Endothelial cell of umbilical vein (primary cell): ENCODE data around the gene AP2A2. TPM values are rescaled to one million over a fixed set of nuclear protein-coding genes. Genes with fewer than 3 reads are reported as not detected.

Source experiments
- BruUV-seq: library from RNA; stranded (reverse); fragments of 400-500 nt; replicated peaks from 2 replicates; lab custom pipeline; 2021; lab: Mats Ljungman, UMichigan
- CTCF ChIA-PET: fragments of 300-600, 350-600 bp; sonication (Branson Sonifier 250); formaldehyde crosslinking; loops from one replicate; lab custom pipeline; 2021; ENCODE audit warnings: antibody characterized with exemption, inconsistent platforms; lab: Charles Lee
- POLR2A ChIA-PET: fragments of 300-600, 350-600 bp; sonication (Branson Sonifier 250); formaldehyde crosslinking; loops from one replicate; lab custom pipeline; 2021; ENCODE audit warnings: antibody characterized with exemption, inconsistent platforms; lab: Charles Lee
- DNase-seq: peaks from one replicate; pipeline ENCODE4 v3.0.0-alpha.2; 2011; ENCODE audit warnings: low read depth, low spot score
- FAIRE-seq: peaks from 2 replicates; lab custom pipeline; 2011; peaks lifted over from hg19 to GRCh38; lab: Jason Lieb, UNC
- H2AFZ ChIP-seq: 2 replicates; pipeline ENCODE4 v1.6.0; 2012; ENCODE audit warnings: low read depth, low read length, control low read depth, inconsistent platforms
- H3K27ac ChIP-seq: 2 replicates; pipeline ENCODE4 v1.5.1; 2011; ENCODE audit warnings: low read depth, mild to moderate bottlenecking, control low read depth, low read length, moderate library complexity; ENCODE audit not compliant: insufficient read depth
- H3K27me3 ChIP-seq, 2 experiments: 2 replicates each; pipeline versions ENCODE4 v1.6.0 to v1.6.1; 2011; ENCODE audit warnings: low read length in 2 of 2, mixed read lengths in 1 of 2; ENCODE audit not compliant: control insufficient read depth in 2 of 2, insufficient read depth in 2 of 2
- H3K36me3 ChIP-seq, 2 experiments: 2 replicates in 1 of 2; 3 replicates in 1 of 2; pipeline ENCODE4 v1.5.1; 2011; ENCODE audit warnings: low read length in 2 of 2, mild to moderate bottlenecking in 1 of 2, moderate library complexity in 1 of 2; ENCODE audit not compliant: control insufficient read depth in 2 of 2, insufficient read depth in 2 of 2; ENCODE audit errors: extremely low read depth in 1 of 2
- H3K4me1 ChIP-seq: 3 replicates; pipeline ENCODE4 v1.5.1; 2011; ENCODE audit warnings: mild to moderate bottlenecking, low read length; ENCODE audit not compliant: control insufficient read depth, insufficient read depth; ENCODE audit errors: extremely low read depth
- H3K4me2 ChIP-seq: 2 replicates; pipeline ENCODE4 v1.6.1; 2011; ENCODE audit warnings: low read length, control low read depth, mixed read lengths; ENCODE audit not compliant: insufficient read depth
- H3K4me3 ChIP-seq, 3 experiments: fragments of 200-600 bp in 1 of 3; sonication (generic), shearing (Covaris generic) in 1 of 3; replicated peaks in 1 of 3; 2 replicates each; pipeline ENCODE4 v1.5.1; 2011 to 2016; ENCODE audit warnings: control low read depth in 3 of 3, low read length in 3 of 3, mild to moderate bottlenecking in 2 of 3, inconsistent platforms in 1 of 3, low read depth in 1 of 3, moderate library complexity in 1 of 3; ENCODE audit not compliant: insufficient read depth in 1 of 3
- H3K79me2 ChIP-seq: 2 replicates; pipeline ENCODE4 v1.6.0; 2012; ENCODE audit warnings: low read length, inconsistent platforms; ENCODE audit not compliant: control insufficient read depth, insufficient read depth
- H3K9ac ChIP-seq: replicated peaks from 2 replicates; pipeline ENCODE3; 2011; ENCODE audit warnings: low read length, control low read depth; ENCODE audit not compliant: insufficient read depth; ENCODE audit errors: extremely low read depth
- H3K9me1 ChIP-seq: replicated peaks from 3 replicates; pipeline ENCODE4 v1.6.0; 2011; ENCODE audit warnings: mild to moderate bottlenecking, low read length; ENCODE audit not compliant: control insufficient read depth, insufficient read depth; ENCODE audit errors: extremely low read depth
- H3K9me3 ChIP-seq: replicated peaks from 2 replicates; pipeline ENCODE4 v1.5.1; 2012; ENCODE audit warnings: low read length, inconsistent platforms; ENCODE audit not compliant: control insufficient read depth, insufficient read depth
- H4K20me1 ChIP-seq: replicated peaks from 2 replicates; pipeline ENCODE3; 2011; ENCODE audit warnings: mild to moderate bottlenecking, low read length; ENCODE audit not compliant: control insufficient read depth, insufficient read depth; ENCODE audit errors: extremely low read depth
- EZH2 ChIP-seq: IDR thresholded peaks from 2 replicates; pipeline ENCODE4 v1.6.1; 2012; ENCODE audit warnings: borderline replicate concordance, low read depth, mild to moderate bottlenecking, moderate library complexity, low read length, inconsistent platforms; ENCODE audit not compliant: severe bottlenecking
- FOS ChIP-seq: IDR thresholded peaks from 2 replicates; pipeline ENCODE4 v1.6.1; 2011; ENCODE audit warnings: mild to moderate bottlenecking, low read length, moderate library complexity, borderline replicate concordance; ENCODE audit not compliant: insufficient read depth
- GATA2 ChIP-seq: IDR thresholded peaks from 2 replicates; pipeline ENCODE4 v1.7.0; 2011; ENCODE audit warnings: low read depth, mild to moderate bottlenecking, moderate library complexity, mixed read lengths, low read length; ENCODE audit not compliant: insufficient read length, insufficient read depth
- JUN ChIP-seq: IDR thresholded peaks from 2 replicates; pipeline ENCODE4 v1.6.1; 2011; ENCODE audit warnings: borderline replicate concordance, low read depth; ENCODE audit not compliant: insufficient read length, insufficient read depth
- MYC ChIP-seq: IDR thresholded peaks from one replicate; pipeline ENCODE4 v1.6.1; 2011; ENCODE audit warnings: mild to moderate bottlenecking, low read depth, low read length
- POLR2A ChIP-seq: IDR thresholded peaks from 2 replicates; pipeline ENCODE4 v1.6.1; 2012; ENCODE audit warnings: low read depth, mild to moderate bottlenecking, control low read depth, low read length
- POLR2AphosphoS5 ChIP-seq: IDR thresholded peaks from 2 replicates; pipeline ENCODE4 v1.6.1; 2012; ENCODE audit warnings: low read depth, mild to moderate bottlenecking, control low read depth, low read length, moderate library complexity; ENCODE audit not compliant: insufficient read depth
- dilution Hi-C: fragments of 300-500 bp; cut with MboI; formaldehyde crosslinking; loops from one replicate; pipeline ENCODE4 v1.15.0; 2019; ENCODE audit warnings: low sequenced_read_pairs; ENCODE audit not compliant: extremely low pct_ligation_motif_present
- intact Hi-C: fragments of 100-400 bp; cut with micrococcal nuclease; formaldehyde crosslinking; loops from one replicate; pipeline ENCODE4 v1.10.0; 2022
- polyA plus RNA-seq, 4 experiments: library from polyadenylated mRNA; depleted of rRNA in 3 of 4; stranded (reverse) in 3 of 4; unstranded in 1 of 4; fragments of >200 nt; gene quantifications; 2 replicates each; pipeline versions ENCODE4 v1.2.1 to v1.2.3, GENCODE V29; 2011 to 2012; ENCODE audit warnings: missing spikeins in 1 of 4
- total RNA-seq: library from RNA; stranded (reverse); gene quantifications from 2 replicates; pipeline ENCODE4 v1.2.3, GENCODE V29; 2021
- TF ChIP-seq, protein P1 (sequence below), 2 donors: IDR thresholded peaks; 1 replicate in 1 of 2; 2 replicates in 1 of 2; pipeline ENCODE4 v1.5.1; 2011; ENCODE audit warnings: low read length in 2 of 2, mild to moderate bottlenecking in 2 of 2, moderate library complexity in 2 of 2, control low read depth in 1 of 2, inconsistent platforms in 1 of 2, low read depth in 1 of 2; ENCODE audit not compliant: insufficient read depth in 1 of 2; ENCODE audit errors: extremely low read depth in 1 of 2
- TF ChIP-seq, protein P2 (sequence below): IDR thresholded peaks from 2 replicates; pipeline ENCODE4 v1.6.1; 2011; ENCODE audit not compliant: insufficient read depth, insufficient read length

The AP2A2 gene
- total and polyA plus RNA-seq, 2 donors (not counting 3 experiments of a cell fraction or from before 2014, with no cell fraction given), result 89.5 to 92.6 TPM

DNA sequence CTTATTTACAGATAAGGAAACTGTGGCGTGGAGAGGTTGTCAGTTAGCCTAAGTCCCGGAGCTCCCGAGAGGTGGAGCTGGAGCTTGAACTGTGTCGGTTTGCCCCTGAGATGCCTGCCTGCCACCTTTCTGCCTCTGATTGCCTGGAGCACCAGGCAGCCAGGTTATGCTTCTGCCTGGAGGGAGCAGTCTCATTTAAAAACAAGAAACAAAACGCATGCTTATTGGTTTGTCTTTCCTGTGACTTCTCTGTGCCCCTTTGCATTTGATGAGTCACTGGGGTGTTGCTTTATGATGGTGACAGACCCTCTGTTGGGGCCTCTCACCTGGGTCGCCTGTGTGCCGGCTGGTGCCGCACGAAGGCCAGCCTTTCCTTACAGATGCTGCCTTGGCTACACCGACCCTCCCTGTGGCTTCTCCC is 12.2 kb downstream of the AP2A2 start:
- intact Hi-C loops (no loop called here), dilution Hi-C loops (no loop called here)
- H3K27ac ChIP-seq, result no peak overlapping the region
- H4K20me1 ChIP-seq, result peaks cover 5% of the 10 kb centered on the region
- ChIA-PET CTCF (no interaction called here), POLR2A (interaction anchor here (0.7 kb wide), 1 partner anchor 21 kb away, joined by 3 read pairs; no protein-coding TSS in a partner anchor)
- no peak overlapping the region for H3K4me3 ChIP-seq
- H3K4me1 ChIP-seq, result peaks cover 27% of the 10 kb centered on the region
- TF ChIP-seq, protein P1, sequence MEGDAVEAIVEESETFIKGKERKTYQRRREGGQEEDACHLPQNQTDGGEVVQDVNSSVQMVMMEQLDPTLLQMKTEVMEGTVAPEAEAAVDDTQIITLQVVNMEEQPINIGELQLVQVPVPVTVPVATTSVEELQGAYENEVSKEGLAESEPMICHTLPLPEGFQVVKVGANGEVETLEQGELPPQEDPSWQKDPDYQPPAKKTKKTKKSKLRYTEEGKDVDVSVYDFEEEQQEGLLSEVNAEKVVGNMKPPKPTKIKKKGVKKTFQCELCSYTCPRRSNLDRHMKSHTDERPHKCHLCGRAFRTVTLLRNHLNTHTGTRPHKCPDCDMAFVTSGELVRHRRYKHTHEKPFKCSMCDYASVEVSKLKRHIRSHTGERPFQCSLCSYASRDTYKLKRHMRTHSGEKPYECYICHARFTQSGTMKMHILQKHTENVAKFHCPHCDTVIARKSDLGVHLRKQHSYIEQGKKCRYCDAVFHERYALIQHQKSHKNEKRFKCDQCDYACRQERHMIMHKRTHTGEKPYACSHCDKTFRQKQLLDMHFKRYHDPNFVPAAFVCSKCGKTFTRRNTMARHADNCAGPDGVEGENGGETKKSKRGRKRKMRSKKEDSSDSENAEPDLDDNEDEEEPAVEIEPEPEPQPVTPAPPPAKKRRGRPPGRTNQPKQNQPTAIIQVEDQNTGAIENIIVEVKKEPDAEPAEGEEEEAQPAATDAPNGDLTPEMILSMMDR (IDR thresholded peaks at IDR 0.05; ENCODE audit: extremely low read depth in 1 of 2, insufficient read depth in 1 of 2, low read depth in 1 of 2, low read length in 2 of 2), result no peak
- TF ChIP-seq POLR2A (no peak), FOS (no peak), EZH2 (no peak), MYC (no peak), GATA2 (no peak), POLR2AphosphoS5 (no peak), JUN (no peak)
- TF ChIP-seq, protein P2, sequence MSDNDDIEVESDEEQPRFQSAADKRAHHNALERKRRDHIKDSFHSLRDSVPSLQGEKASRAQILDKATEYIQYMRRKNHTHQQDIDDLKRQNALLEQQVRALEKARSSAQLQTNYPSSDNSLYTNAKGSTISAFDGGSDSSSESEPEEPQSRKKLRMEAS, result no peak
- no peaks in the 10 kb centered on the region for H3K9me3 ChIP-seq
- no peak overlapping the region for H3K9ac ChIP-seq
- no TSS peak for BruUV-seq
- no peaks in the 10 kb centered on the region for H3K9me1 ChIP-seq
- peaks cover 80% of the 10 kb centered on the region for H3K79me2 ChIP-seq
- no peaks in the 10 kb centered on the region for H3K36me3 ChIP-seq
- H3K4me2 ChIP-seq, result no peak overlapping the region
- H3K27me3 ChIP-seq, result no peaks in the 10 kb centered on the region
- H2AFZ ChIP-seq, result no peak overlapping the region
- DNase-seq (no peak), FAIRE-seq (no peak)
